Right lobe of liver (tissue), 6 donors: ENCODE measurements around the gene DPF1. TPM values are rescaled to one million over a fixed set of nuclear protein-coding genes. Genes with fewer than 3 reads are reported as not detected.

ENCODE experiments used
- ATAC-seq, 4 donors: fragments of 200-7000 bp; cut with Tn5 transposase; one replicate each; pipeline ENCODE4 v1.9.1; 2020; ENCODE audit warnings: mild to moderate bottlenecking in 4 of 4, moderate library complexity in 4 of 4
- DNase-seq, 3 donors: peaks; one replicate each; pipeline ENCODE4 v3.0.0-alpha.2; 2020
- H3K27ac ChIP-seq, 3 donors: fragments of 200-600 bp; one replicate each; pipeline ENCODE4 v1.8.0; 2022
- H3K27me3 ChIP-seq, 2 donors: fragments of 200-600 bp; one replicate each; pipeline ENCODE4 v1.8.0; 2022
- H3K36me3 ChIP-seq, 4 donors: fragments of 200-600 bp; sonication (generic) in 1 of 4; one replicate each; pipeline versions ENCODE4 v1.5.1 to v1.8.0; 2017 to 2022; ENCODE audit warnings: control low read depth in 1 of 4
- H3K4me1 ChIP-seq, 4 donors: fragments of 200-600 bp; sonication (generic) in 1 of 4; one replicate each; pipeline versions ENCODE4 v1.5.1 to v1.8.0; 2017 to 2022; ENCODE audit warnings: control low read depth in 1 of 4
- H3K4me3 ChIP-seq, 3 donors: fragments of 200-600 bp; one replicate each; pipeline ENCODE4 v1.8.0; 2022
- H3K9me3 ChIP-seq, 4 donors: fragments of 200-600 bp; sonication (generic) in 1 of 4; one replicate each; pipeline versions ENCODE4 v1.5.1 to v1.8.0; 2017 to 2022; ENCODE audit warnings: control low read depth in 1 of 4
- CTCF ChIP-seq, 4 donors: fragments of 200-600 bp in 3 of 4; fragments of 450-650 bp in 1 of 4; IDR thresholded peaks; one replicate each; pipeline versions ENCODE4 v1.5.1 to v1.8.0; 2016 to 2022; ENCODE audit warnings: antibody characterized with exemption in 4 of 4, mild to moderate bottlenecking in 2 of 4
- POLR2A ChIP-seq: fragments of 450-650 bp; IDR thresholded peaks from one replicate; pipeline ENCODE4 v1.6.1; 2017; ENCODE audit warnings: antibody characterized with exemption, mild to moderate bottlenecking
- WGBS: methylation state at CpG from one replicate; pipeline ENCODE4 v1.1.6; 2018; ENCODE audit warnings: low coverage, low lambda C conversion rate; ENCODE audit not compliant: insufficient coverage; ENCODE audit errors: missing lambda C conversion rate; 5-methylcytosine and 5-hydroxymethylcytosine counted together
- intact Hi-C, 2 donors: fragments of 100-400 bp; cut with DNase I; formaldehyde crosslinking; loops; one replicate each; pipeline versions ENCODE4 v1.11.2 to v1.14.1; 2022
- total RNA-seq, 6 experiments: library from RNA; depleted of rRNA in 2 of 6; stranded (reverse); fragments of >200 nt in 2 of 6; fragmentation: NEBNext Ultra II Directional in 3 of 6; extraction: Animal tissue kit (Norgen Biotek cat#: 25700) in 3 of 6; gene quantifications; one replicate each; pipeline versions ENCODE4 v1.1.0 to v1.2.4, GENCODE V29; 2016 to 2023
- donor health status: DM: no; HTN: yes; CAD: no.
- donor health status: DM: no; HTN: no; CAD: no.
- donor health status: DM: no; HTN: no; CAD: no.
- donor health status: DM: no; HTN: yes; CAD: no.
- donor health status: DM: no; HTN: yes; CAD: no.

The DPF1 gene
- total RNA-seq, 6 experiments from 2014 or later = not detected

DNA sequence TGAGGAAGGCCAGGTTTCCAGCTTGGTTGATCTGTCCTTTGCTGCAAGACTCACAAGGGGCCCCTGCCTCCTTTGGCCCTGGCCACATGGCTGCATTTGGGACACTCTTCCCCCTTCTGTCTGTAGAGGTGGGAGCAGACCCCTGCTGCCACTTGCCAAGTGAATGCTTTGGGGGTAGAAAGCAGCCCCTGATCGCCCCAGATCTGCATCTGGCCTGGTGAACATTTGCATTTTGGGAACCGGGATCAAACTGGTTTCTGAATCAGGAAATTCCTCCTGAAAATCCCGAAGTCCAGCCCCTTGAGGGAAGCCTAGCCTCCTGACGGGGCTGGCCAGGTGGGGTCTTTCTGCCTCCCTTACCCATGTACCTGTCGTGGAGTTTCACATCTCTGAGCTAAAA lies 14.9 kb downstream of the DPF1 start:
- intact Hi-C loops = no loop called here
- Histone ChIP-seq H3K4me1 (no peaks in the 10 kb centered on the region), H3K27ac (no peak overlapping the region), H3K4me3 (no peak overlapping the region), H3K27me3 (no peaks in the 10 kb centered on the region), H3K36me3 (peaks cover 0 to 3% (median 0%) of the 10 kb centered on the region in 4 donors), H3K9me3 (no peaks in the 10 kb centered on the region)
- DNase-seq (no peak), ATAC-seq (no peak)
- 18% methylated on average over 4 of the region's 5 CpGs for WGBS
- TF ChIP-seq CTCF (IDR thresholded peaks at IDR 0.05) (no peak), POLR2A (no peak)

- H3K4me3 ChIP-seq = no peak overlapping the region
- ATAC-seq (no peak), DNase-seq (no peak)
- TF ChIP-seq POLR2A (no peak), CTCF (IDR thresholded peaks at IDR 0.05) (no peak)
- no peak overlapping the region for H3K27ac ChIP-seq
- no peaks in the 10 kb centered on the region for H3K4me1 ChIP-seq
- no peaks in the 10 kb centered on the region for H3K9me3 ChIP-seq
- H3K36me3 ChIP-seq = peaks cover 0 to 3% (median 0%) of the 10 kb centered on the region in 4 donors
- WGBS = 82% methylated on average over 3 of the region's 3 CpGs
- H3K27me3 ChIP-seq = no peaks in the 10 kb centered on the region
- intact Hi-C loops = no loop called here
Observed at GRCh38 chr19:38208571-38208970, 15.5 kb downstream of the DPF1 start.

DNA sequence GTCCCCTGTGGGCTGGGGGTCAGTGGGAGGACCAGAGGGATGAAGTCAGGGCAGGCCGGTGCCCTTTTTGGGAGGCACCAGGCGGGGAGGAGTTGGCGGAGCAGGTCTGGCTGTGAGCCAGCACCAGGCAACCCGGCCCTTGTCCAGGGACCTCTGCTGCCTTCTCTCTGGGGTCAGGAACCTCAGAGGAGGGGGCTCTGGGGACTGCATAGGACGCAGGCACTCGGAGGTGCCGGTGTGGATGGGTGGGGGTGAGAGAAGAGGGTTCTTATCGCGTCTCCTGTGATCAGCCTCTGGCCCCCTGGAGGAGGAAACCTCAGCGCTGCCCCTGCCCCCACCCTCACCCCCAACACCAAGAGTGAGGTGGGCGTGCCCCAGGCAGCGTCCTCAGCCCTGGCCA lies 16.5 kb downstream of the DPF1 start:
- intact Hi-C loops = no loop called here
- TF ChIP-seq CTCF (IDR thresholded peaks at IDR 0.05) = no peak
- TF ChIP-seq POLR2A = no peak
- WGBS = 77% methylated on average over 2 of the region's 12 CpGs
- no peak for DNase-seq
- no peak overlapping the region for H3K27ac ChIP-seq
- ATAC-seq = no peak
- H3K4me3 ChIP-seq = no peak overlapping the region
- peaks cover 0 to 3% (median 0%) of the 10 kb centered on the region in 4 donors for H3K36me3 ChIP-seq
- H3K9me3 ChIP-seq = no peaks in the 10 kb centered on the region
- no peaks in the 10 kb centered on the region for H3K4me1 ChIP-seq
- H3K27me3 ChIP-seq = no peaks in the 10 kb centered on the region

GRCh38 chr19:38206928-38207327 lies 17.1 kb downstream of the DPF1 start:
- H3K9me3 ChIP-seq = no peaks in the 10 kb centered on the region
- H3K36me3 ChIP-seq = peaks cover 0 to 6% (median 0%) of the 10 kb centered on the region in 4 donors
- no peak for TF ChIP-seq POLR2A
- no peak for TF ChIP-seq CTCF (IDR thresholded peaks at IDR 0.05)
- DNase-seq (no peak), ATAC-seq (no peak)
- no peaks in the 10 kb centered on the region for H3K27me3 ChIP-seq
- no peaks in the 10 kb centered on the region for H3K4me1 ChIP-seq
- intact Hi-C loops = no loop called here
- H3K27ac ChIP-seq = no peak overlapping the region
- WGBS = 92% methylated on average over 11 of the region's 16 CpGs
- no peak overlapping the region for H3K4me3 ChIP-seq
